BLaER1 treated with 17β-estradiol and CSF1 and Interleukin-3, amounts not matched to agents 10 nM and 100 nM (cell line): ENCODE data around the gene ZNF423.

Source experiments
- H3K27ac ChIP-seq, 11 experiments: shearing (Covaris generic); formaldehyde crosslinking; 2 replicates each; pipeline ENCODE4 v1.8.1; 2022
- H3K27me3 ChIP-seq, 11 experiments: shearing (Covaris generic); formaldehyde crosslinking; 2 replicates each; pipeline ENCODE4 v1.8.1; 2022
- H3K36me3 ChIP-seq, 11 experiments: shearing (Covaris generic); formaldehyde crosslinking; 2 replicates each; pipeline ENCODE4 v1.8.1; 2022
- H3K4me1 ChIP-seq, 10 experiments: shearing (Covaris generic); formaldehyde crosslinking; 2 replicates each; pipeline ENCODE4 v1.8.1; 2022
- H3K4me2 ChIP-seq, 11 experiments: shearing (Covaris generic); formaldehyde crosslinking; 2 replicates each; pipeline ENCODE4 v1.8.1; 2022
- H3K4me3 ChIP-seq, 10 experiments: shearing (Covaris generic); formaldehyde crosslinking; 2 replicates each; pipeline ENCODE4 v1.8.1; 2022
- H3K9ac ChIP-seq, 11 experiments: shearing (Covaris generic); formaldehyde crosslinking; 2 replicates each; pipeline ENCODE4 v1.8.1; 2022
- H3K9me3 ChIP-seq, 11 experiments: shearing (Covaris generic); formaldehyde crosslinking; replicated peaks in 1 of 11; 2 replicates each; pipeline ENCODE4 v1.8.1; 2022
- H4K20me1 ChIP-seq, 11 experiments: shearing (Covaris generic); formaldehyde crosslinking; 2 replicates each; pipeline ENCODE4 v1.8.1; 2022
- Cebpa-rat ChIP-seq, 11 experiments: shearing (Covaris generic); IDR thresholded peaks; 2 replicates each; pipeline ENCODE4 v1.8.1; 2022

ZNF423 gene

DNA sequence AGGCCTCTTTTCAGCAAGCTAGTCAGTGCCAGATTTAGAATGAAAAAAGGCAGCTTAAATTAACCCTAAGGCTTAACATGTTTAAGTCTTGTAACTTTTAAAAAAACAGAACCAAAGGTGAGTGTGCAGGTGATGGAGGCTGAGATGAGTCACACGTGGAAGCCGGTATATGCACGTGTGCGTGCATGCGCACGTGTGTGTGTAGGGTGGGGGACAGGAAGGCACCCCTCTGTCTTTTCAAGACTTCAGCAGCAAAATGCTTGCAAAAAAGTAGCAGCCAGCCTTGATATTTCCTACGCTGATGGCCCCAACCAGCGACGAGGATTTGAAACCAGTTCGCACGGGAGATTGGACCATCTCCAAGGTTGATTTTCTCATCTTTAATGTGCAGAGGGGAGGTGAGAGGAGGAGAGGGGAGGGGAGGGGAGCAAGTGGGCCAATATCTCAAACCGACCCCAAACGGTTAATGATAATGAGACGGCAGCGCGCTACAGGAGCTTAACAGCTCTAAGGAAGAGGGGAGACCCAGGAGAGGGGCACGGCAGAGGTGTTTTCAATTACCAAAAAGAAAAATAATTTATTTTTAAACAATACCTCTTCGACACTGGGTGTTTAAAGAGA, 154.7 kb downstream of the ZNF423 start:
- TF ChIP-seq Cebpa-rat (IDR thresholded peaks at IDR 0.05): no peak
- H3K27ac ChIP-seq: peak overlapping the region in 6 of 11 experiments; percentile 73 to 89 (median 85); a peak in 12 of 22 replicates
- peaks cover 0 to 29% (median 0%) of the 10 kb centered on the region in 11 experiments; a peak in 5 of 22 replicates for H3K27me3 ChIP-seq
- peak overlapping the region in 8 of 11 experiments; percentile 15 to 83 (median 74); a peak in 14 of 22 replicates for H3K9ac ChIP-seq
- H3K4me1 ChIP-seq: peaks cover 66 to 98% (median 90%) of the 10 kb centered on the region in 10 experiments
- no peaks in the 10 kb centered on the region for H3K9me3 ChIP-seq
- H3K4me3 ChIP-seq: peak overlapping the region in 7 of 10 experiments; percentile 11 to 55 (median 36); a peak in 8 of 20 replicates
- H4K20me1 ChIP-seq: 0 out of 22 replicates have a peak, but pooled peaks cover 0 to 18% (median 0%) of the 10 kb centered on the region in 11 experiments
- H3K4me2 ChIP-seq: peak overlapping the region; percentile 73 to 96 (median 89)
- no peaks in the 10 kb centered on the region for H3K36me3 ChIP-seq

DNA sequence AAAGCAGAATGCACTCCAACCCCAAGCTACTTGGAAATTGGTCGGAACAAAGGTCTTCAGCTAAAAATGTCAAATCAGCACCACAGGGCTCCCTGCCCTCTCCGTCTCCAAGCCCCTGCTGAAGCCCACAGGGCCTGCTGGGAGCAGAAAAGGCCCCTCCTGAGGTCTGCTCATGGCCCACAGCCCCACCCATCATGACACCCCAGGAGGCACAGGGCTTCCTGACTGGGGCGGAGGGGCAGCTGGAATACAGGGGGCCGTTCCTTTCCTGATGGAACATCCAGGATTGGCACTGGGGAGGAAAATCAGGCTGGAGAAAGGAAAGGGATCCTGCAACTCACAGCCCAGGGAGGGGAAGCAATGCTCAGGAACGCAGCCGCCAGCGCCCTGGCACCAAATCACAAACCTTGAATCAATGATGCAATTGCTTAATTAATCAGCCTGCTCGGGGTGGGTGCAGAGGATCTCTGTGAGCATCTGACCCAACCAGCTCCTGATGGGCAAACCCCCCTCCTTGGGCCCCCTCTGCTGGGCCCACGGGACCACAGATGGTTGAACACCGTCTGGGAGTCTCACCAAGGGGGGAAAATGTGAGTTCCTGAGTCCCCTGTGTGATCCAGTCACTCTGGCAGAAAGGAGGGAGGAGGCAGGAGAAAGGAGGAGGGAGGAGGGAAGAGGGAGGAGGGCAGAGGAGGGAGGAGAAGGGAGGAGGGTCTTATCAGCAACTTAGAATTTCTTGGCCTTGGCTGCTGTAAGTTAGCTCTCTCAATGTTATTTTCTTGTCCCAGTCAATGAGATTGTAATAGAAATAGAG, 155.5 kb downstream of the ZNF423 start:
- TF ChIP-seq Cebpa-rat (IDR thresholded peaks at IDR 0.05): peak in 3 of 11 experiments; percentile 43 to 88 (median 50); a peak in 4 of 22 replicates
- Histone ChIP-seq H3K4me1 (peaks cover 66 to 94% (median 90%) of the 10 kb centered on the region in 10 experiments), H3K4me2 (peak overlapping the region; percentile 71 to 96 (median 89)), H3K27ac (peak overlapping the region in 8 of 11 experiments; percentile 46 to 89 (median 81); a peak in 15 of 22 replicates), H4K20me1 (0 out of 22 replicates have a peak, but pooled peaks cover 0 to 18% (median 0%) of the 10 kb centered on the region in 11 experiments), H3K27me3 (peaks cover 0 to 29% (median 0%) of the 10 kb centered on the region in 11 experiments; a peak in 5 of 22 replicates), H3K36me3 (no peaks in the 10 kb centered on the region), H3K9me3 (no peaks in the 10 kb centered on the region), H3K9ac (peak overlapping the region in 9 of 11 experiments; percentile 15 to 83 (median 71); a peak in 17 of 22 replicates), H3K4me3 (peak overlapping the region in 6 of 10 experiments; percentile 1 to 55 (median 28); a peak in 6 of 20 replicates)

DNA sequence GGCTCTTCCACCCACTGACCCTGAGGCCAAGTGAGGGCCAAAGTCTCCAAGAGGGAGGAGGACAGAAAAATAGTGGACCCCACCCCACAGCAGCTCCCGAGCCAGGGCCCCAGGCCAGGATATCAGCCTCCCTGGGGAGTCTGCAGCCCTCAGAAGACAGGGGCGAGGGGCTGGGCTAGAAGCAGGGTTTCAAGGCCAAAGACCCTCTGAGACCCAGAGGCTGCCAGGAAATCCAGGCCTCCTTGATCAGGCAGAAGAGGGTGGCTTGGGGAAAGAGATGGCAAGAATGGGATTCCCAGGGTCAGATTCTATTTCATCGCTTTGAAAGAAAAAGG, 156.1 kb downstream of the ZNF423 start:
- Histone ChIP-seq H3K9me3 (no peaks in the 10 kb centered on the region), H3K9ac (peak overlapping the region in 10 of 11 experiments; percentile 51 to 83 (median 72); a peak in 17 of 22 replicates), H3K4me3 (peak overlapping the region in 4 of 10 experiments; percentile 46 to 55 (median 52); a peak in 5 of 20 replicates), H3K4me1 (peaks cover 65 to 88% (median 85%) of the 10 kb centered on the region in 10 experiments), H3K27me3 (peaks cover 0 to 29% (median 0%) of the 10 kb centered on the region in 11 experiments; a peak in 5 of 22 replicates), H3K36me3 (no peaks in the 10 kb centered on the region), H4K20me1 (0 out of 22 replicates have a peak, but pooled peaks cover 0 to 18% (median 0%) of the 10 kb centered on the region in 11 experiments), H3K27ac (peak overlapping the region in 9 of 11 experiments; percentile 46 to 89 (median 77); a peak in 18 of 22 replicates), H3K4me2 (peak overlapping the region; percentile 71 to 96 (median 89))
- no peak for TF ChIP-seq Cebpa-rat (IDR thresholded peaks at IDR 0.05)

DNA sequence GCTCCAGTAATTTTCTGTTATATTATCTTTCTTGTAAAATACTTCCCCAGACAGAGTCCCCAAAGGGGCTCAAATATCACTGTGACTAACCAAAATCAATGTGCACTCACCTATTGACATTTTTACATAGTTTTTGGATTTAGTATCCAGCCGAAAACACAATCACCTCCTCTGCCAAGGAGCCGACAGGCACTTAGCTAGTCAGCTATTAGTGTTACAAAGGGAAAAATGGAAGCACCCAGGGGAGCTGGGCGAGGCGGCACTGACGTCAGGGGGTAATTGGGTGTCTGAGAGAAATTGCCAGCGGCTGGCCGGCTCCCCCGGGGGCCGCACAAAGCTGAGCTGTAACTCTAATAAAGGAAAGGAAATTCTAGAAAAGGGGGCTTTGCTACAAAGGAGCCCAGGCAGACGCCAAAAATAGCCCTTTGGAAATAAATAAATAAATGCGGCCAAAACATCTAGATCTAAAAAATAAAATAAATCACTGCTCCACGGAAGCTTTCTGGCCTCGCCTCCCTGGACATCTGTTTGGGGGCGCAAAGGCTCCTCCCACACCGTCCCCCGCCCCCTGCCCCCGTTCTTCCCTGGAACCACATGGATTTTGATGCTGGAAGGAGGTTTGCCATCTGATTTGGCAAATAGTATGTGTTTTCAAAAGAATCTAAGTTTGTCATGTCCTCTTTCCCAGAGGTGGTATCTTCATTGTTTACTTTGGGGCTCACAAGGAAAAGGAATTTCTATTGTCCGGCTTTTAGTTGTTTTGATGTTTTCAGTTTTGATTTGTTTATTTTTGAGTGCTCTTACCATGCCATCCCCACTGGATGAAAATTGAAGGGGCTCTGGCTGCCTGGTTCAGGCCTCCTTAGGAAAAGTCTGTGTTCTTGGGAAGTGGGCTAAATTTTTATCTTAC, 156.7 kb downstream of the ZNF423 start:
- 0 out of 22 replicates have a peak, but pooled peaks cover 0 to 16% (median 0%) of the 10 kb centered on the region in 11 experiments for H4K20me1 ChIP-seq
- H3K9me3 ChIP-seq: no peaks in the 10 kb centered on the region
- no peaks in the 10 kb centered on the region for H3K36me3 ChIP-seq
- H3K9ac ChIP-seq: peak overlapping the region; percentile 20 to 83 (median 71); a peak in 21 of 22 replicates
- peaks cover 0 to 29% (median 0%) of the 10 kb centered on the region in 11 experiments; a peak in 5 of 22 replicates for H3K27me3 ChIP-seq
- peak overlapping the region in 10 of 11 experiments; percentile 41 to 89 (median 75); a peak in 20 of 22 replicates for H3K27ac ChIP-seq
- H3K4me1 ChIP-seq: peaks cover 59 to 82% (median 79%) of the 10 kb centered on the region in 10 experiments
- peak overlapping the region; percentile 28 to 56 (median 49) for H3K4me3 ChIP-seq
- TF ChIP-seq Cebpa-rat (IDR thresholded peaks at IDR 0.05): no peak
- peak overlapping the region; percentile 71 to 96 (median 89) for H3K4me2 ChIP-seq

DNA sequence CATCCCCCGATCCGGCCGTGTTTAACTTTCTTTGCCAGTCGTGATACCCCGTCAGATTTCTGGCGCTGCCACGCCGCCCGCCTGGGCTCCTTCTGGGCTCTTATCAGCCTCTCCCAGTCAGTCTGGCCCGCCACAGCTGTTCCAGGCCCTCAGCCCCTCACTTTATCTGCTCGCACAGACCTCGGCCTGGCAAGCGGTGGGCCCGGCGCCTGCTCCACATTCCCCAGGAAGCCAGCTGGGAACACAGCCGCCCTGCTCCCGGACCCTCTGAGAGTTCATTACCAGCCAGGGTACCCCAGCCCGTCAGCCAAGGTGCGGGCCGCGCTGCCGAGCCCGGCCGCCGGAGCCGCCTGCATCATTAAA, 157.5 kb downstream of the ZNF423 start:
- Histone ChIP-seq H4K20me1 (0 out of 22 replicates have a peak, but pooled peaks cover 0 to 8% (median 0%) of the 10 kb centered on the region in 11 experiments), H3K9ac (peak overlapping the region; percentile 20 to 83 (median 71); a peak in 21 of 22 replicates), H3K4me3 (peak overlapping the region; percentile 28 to 56 (median 49); a peak in 19 of 20 replicates), H3K4me1 (peaks cover 51 to 74% (median 72%) of the 10 kb centered on the region in 10 experiments), H3K4me2 (peak overlapping the region; percentile 71 to 96 (median 89)), H3K27ac (peak overlapping the region in 10 of 11 experiments; percentile 41 to 89 (median 75); a peak in 20 of 22 replicates), H3K9me3 (no peaks in the 10 kb centered on the region), H3K36me3 (no peaks in the 10 kb centered on the region), H3K27me3 (peaks cover 0 to 29% (median 0%) of the 10 kb centered on the region in 11 experiments; a peak in 5 of 22 replicates)
- no peak for TF ChIP-seq Cebpa-rat (IDR thresholded peaks at IDR 0.05)

DNA sequence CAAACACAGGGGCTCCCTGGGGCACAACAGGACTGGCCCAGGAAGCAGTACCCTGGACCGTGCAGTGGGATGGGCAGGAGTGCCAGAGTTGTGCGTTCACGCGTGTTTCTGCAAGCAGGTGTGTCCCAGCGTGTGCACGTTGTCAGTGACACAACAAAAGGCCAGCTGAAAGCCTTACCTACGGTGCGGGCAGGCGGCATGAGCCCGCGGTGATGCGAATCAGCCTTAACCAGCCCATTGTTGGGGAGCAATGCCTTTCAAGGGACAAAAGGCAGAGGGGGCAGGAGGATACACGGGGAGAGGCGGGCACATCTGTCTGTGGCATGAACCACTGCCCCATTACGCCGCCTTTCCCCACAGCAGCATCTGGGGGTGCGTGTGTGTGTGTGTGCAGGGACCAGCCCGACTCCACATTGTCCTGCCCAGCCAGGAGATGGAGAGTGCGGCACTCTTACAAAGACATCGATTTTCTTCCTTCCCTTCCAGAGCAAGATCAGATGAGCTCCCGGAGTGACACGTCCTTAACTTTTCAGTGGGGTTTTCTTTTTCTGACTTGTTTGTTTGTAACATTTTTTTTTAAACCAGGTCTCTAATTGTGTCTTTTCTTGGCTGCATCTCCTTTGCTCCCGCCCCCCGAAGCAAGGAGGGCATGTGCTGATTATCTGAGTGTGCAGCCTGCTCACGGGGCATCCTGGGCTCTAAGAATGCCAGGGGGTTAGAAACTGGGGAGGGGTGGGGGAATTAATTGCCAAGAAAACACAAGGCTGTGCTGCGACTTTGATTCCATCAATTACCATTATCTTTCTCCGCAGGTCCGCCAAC, 158.1 kb downstream of the ZNF423 start:
- Histone ChIP-seq H3K36me3 (no peaks in the 10 kb centered on the region), H3K4me1 (peaks cover 45 to 68% (median 66%) of the 10 kb centered on the region in 10 experiments), H3K4me3 (peak overlapping the region in 7 of 10 experiments; percentile 46 to 56 (median 51); a peak in 8 of 20 replicates)

More for the DNA sequence above, 158.1 kb downstream of the ZNF423 start:
- Histone ChIP-seq H3K27ac (peak overlapping the region in 9 of 11 experiments; percentile 46 to 89 (median 77); a peak in 16 of 22 replicates), H3K9me3 (no peaks in the 10 kb centered on the region), H3K9ac (peak overlapping the region in 9 of 11 experiments; percentile 51 to 83 (median 73); a peak in 15 of 22 replicates), H4K20me1 (0 out of 22 replicates have a peak, but pooled peaks cover 0 to 5% (median 0%) of the 10 kb centered on the region in 11 experiments), H3K4me2 (peak overlapping the region; percentile 71 to 96 (median 89); a peak in 21 of 22 replicates), H3K27me3 (peaks cover 0 to 26% (median 0%) of the 10 kb centered on the region in 11 experiments; a peak in 5 of 22 replicates)
- no peak for TF ChIP-seq Cebpa-rat (IDR thresholded peaks at IDR 0.05)
